ENCODE measurements around the gene ARHGAP33.

DNA sequence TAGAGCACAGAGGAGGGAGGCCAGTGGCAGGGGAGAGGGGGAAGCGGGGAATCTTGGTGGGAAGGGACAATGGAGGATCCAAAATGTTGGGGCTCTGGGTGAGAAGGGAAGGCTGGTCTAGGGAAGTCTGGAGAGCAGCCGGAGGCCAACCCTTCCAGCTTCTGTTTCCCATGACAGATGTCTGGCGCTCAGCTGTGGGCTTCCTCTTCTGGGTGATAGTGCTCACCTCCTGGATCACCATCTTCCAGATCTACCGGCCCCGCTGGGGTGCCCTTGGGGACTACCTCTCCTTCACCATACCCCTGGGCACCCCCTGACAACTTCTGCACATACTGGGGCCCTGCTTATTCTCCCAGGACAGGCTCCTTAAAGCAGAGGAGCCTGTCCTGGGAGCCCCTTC lies 28.8 kb upstream of the ARHGAP33 start:
- TF ChIP-seq, protein P1, sequence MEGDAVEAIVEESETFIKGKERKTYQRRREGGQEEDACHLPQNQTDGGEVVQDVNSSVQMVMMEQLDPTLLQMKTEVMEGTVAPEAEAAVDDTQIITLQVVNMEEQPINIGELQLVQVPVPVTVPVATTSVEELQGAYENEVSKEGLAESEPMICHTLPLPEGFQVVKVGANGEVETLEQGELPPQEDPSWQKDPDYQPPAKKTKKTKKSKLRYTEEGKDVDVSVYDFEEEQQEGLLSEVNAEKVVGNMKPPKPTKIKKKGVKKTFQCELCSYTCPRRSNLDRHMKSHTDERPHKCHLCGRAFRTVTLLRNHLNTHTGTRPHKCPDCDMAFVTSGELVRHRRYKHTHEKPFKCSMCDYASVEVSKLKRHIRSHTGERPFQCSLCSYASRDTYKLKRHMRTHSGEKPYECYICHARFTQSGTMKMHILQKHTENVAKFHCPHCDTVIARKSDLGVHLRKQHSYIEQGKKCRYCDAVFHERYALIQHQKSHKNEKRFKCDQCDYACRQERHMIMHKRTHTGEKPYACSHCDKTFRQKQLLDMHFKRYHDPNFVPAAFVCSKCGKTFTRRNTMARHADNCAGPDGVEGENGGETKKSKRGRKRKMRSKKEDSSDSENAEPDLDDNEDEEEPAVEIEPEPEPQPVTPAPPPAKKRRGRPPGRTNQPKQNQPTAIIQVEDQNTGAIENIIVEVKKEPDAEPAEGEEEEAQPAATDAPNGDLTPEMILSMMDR (conservative IDR thresholded peaks at IDR 0.05 in 1 of 2, IDR thresholded peaks at IDR 0.05 in 1 of 2; ENCODE audit: extremely low read depth in 1 of 2, insufficient read depth in 1 of 2, low read depth in 1 of 2, low read length in 2 of 2): no peak
- no peak for TF ChIP-seq EZH2 (IDR thresholded peaks at IDR 0.05; ENCODE audit: borderline replicate concordance, low read length)
